Fibroblast of gingiva (primary cell): ENCODE results near the gene OTUD3.
A peak's percentile ranks its signal among the peaks of the same experiment; 100 is the strongest.
"Not testable (repeated sequence)": the region's sequence is repeated elsewhere in the genome, so short reads cannot be mapped to it uniquely, and the experiment has no call there.

Source experiments
- DNase-seq: peaks from one replicate; pipeline ENCODE4 v3.0.0-alpha.2; 2011; ENCODE audit warnings: low read depth

The OTUD3 gene

DNA sequence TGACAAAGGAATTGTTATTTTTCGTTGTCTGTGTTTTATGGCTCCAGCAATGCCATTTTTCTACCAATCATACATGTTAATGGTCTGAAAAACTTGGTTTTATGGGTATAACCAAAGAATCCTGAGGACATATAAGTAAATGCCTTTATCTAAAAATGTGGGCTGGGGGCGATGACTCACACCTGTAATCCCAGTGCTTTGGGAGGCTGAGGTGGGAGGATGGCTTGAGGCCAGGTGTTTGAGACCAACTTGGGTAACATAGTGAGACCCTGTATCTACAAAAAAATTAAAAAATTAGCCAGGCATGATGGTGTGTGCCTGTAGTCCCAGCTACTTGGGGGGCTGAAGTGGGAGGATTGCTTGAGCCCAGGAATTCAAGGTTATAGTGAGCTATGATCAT, 12.7 kb upstream of the OTUD3 start:
- DNase-seq, result not testable (repeated sequence)

DNA sequence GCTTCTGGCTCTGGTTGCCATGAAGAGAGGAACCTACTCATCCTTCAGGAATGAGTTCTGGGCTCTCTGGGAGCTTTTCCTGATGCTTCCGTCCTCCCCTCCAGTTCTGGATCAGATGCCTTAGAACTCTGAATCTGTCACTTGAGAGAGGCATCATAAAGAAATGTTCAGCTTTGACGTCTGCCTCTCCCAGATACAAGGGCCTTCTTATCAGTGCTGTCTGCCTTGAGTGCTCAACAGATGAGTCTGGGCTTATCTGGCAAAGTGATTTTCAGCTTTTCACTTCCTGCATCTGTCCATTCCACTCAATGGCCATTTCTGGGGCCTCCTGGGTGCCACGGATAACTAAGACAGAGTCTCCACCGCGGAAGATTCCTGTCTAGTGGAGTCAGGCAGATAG, 12.3 kb upstream of the OTUD3 start:
- DNase-seq, result no peak

DNA sequence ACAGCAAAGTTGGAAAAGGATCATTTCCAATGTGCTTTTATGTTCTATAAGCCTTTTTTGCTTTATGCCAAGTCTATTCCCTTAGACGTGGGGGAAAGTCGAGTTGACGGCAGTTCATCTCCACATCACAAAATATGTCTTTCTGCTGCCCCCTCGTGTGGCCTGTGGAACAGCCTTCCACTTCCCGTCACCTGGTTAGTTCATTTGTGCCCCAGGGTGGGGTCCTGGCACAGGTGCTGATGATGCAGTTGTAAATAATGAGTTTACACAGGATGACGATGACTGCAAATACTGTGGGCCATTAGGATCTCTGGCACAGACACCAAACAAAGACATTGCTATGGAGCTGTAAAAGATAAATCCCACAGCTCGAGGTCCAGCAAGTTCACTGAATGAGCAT, 10.0 kb upstream of the OTUD3 start:
- DNase-seq, result no peak

DNA sequence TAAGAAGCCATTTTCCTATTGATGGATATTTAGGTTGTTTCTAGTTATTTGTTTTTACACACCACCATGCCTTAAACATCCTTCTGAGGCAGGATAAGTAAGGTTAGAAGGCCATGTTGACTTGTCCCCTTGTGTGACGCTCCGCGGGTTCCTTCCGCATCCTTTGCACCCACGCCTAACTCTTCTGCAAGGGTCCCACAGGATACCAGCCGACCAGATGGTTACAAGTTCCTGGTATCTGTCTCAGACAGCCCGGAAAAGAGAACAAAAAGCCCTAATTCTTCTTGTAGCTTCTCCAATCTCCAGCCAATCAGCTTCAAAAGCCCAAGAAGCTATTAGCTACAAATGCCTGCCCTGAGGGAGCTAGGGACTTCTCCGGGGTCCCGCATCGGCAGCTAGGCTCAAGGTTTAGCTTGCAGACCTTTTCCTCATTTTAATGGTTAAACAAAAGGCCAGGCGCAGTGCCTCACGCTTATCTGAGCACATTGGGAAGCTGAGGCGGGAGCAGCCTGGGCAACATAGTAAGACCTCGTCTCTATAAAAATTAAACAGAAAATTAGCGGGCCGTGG, 4.9 kb upstream of the OTUD3 start:
- DNase-seq, result no peak

DNA sequence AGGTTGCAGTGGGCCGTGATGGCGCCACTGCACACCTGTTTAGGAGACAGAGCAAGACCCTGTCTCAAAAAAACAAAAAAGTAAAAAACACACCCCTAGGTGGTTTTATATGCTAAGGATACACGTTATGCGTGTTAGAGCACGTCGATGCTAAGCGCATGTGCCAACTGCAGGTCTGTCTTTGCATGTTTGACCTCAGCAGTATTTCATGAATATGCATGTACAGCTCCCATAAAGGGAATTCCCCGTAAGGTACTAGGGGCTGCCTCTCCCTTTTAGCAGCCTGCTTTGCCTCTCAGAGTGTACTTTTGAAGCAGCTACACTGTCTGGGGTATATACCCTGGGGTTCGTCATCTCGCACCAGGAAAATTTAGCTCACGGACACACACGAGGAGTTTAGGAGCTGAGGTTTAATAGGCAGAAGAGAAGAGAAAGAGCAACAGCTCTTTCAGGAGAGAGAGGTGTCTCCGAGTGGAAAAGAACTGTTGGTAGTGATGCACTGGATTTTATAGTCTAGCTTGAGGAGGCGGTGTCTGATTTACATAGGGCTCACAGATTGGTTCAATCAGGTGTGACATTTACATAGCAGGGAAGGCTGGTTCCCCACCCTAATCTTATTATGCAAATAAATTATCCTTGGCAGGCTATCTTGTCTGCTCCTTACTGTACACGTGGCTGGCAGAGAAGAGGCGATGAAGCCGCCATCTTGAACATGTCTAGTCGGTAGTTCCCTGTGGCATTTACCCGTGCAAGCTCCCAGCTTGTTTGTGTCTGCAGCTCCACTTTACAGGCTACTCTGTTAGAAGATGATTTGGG, 4.2 kb upstream of the OTUD3 start:
- DNase-seq, result no peak

DNA sequence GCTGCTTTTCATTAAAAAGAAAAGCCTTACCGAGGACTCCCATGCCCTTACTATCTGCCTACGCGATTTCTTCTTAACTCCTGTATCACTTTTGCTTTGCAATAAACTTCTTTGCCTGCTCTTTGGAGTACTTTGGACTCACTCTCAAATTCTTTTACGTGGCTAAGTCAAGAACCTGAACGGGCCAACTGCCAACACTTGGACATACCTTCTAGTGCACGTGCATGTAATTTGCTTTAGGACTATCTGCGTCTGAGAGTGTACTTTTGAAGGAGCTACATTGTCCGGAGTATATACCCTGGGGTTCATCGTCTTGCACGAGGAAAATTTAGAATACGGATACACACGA, 3.6 kb upstream of the OTUD3 start:
- no peak for DNase-seq

DNA sequence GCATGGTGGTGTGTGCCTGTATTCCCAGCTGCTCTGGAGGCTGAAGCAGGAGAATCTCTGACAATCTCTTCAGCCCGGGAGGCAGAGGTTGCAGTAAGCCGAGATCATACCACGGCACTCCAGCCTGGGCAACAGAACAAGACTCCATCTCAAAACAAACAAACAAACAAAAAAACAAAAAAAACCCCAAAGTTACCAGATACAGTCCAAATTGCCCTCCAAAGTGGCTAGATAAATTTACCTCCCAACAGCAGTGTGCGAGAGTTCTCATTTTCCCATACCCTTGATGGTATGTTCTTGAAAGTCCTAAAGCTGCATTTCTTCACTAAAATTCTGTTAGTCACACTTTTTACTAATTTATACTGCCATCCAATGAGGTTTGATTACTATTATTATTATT, 3.0 kb upstream of the OTUD3 start:
- DNase-seq, result no peak

DNA sequence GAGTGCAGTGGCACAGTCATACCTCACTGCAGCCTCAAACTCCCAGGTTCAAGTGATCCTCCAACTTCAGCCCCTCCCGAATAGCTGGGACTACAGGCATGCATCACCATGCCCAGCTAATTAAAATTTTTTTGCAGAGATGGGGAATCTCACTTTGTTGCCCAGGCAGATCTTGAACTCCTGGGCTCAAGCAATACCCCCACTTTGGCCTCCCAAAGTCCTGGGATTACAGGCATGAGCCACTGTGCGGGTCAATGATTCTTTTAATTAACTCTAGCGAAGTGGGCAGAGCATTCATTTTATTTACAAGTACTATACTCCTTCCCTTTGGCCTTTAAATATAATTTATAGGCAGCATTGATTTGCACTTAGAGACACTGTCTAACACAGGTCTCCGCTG, 2.5 kb upstream of the OTUD3 start:
- DNase-seq, result no peak

DNA sequence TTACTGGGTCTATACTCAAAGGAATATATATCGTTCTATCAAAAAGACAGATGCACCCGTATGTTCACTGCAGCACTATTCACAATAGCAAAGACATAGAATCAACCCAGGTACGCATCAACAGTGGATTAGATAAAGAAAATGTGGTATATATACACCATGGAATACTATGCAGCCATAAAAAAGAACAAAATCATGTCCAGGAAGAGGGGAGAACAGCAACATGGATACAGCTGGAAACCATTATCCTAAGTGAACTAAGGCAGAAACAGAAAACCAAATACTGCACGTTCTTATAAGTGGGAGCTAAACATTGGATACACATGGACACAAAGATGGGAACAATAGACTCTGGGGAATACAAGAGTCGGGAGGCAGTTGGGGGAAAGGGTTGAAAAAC, 1.4 kb upstream of the OTUD3 start:
- DNase-seq, result not testable (repeated sequence)

DNA sequence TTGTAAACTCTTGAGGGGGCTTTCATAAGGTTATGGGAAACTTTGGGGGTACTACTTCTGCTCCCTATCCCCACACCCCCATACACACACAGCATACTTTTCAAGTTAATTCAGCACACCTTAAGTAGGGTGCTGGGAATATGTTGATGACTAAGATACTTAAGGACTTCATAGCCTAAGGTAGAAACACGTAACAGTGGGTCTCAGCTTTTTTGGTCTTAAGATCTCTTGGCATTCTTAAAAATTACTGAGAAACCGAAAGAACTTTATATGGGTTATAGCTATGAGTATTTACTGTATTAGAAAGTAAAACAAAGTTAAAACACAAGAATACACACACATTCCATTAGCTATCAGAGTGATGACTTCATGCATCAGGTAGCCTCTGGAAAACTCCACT, 2.1 kb downstream of the OTUD3 start:
- DNase-seq, result no peak

DNA sequence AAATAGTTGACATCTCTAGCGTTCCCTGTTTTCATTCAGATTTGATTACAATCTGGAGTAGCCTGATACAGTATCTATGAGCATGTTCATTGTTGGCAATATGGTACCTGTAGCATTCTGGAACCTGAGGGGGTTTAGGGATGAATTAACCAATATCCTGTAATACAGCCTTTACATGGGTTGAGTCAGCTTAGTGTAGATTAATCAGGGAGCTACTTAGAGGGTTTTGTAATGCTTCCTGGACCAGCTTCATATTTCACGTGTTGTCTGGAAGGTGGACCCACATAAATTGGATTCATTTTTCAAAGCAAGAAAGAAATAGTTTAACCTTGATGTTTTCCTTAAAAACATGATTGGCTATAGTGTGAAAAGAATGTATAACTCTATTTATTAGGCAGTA, 3.6 kb downstream of the OTUD3 start:
- no peak for DNase-seq

DNA sequence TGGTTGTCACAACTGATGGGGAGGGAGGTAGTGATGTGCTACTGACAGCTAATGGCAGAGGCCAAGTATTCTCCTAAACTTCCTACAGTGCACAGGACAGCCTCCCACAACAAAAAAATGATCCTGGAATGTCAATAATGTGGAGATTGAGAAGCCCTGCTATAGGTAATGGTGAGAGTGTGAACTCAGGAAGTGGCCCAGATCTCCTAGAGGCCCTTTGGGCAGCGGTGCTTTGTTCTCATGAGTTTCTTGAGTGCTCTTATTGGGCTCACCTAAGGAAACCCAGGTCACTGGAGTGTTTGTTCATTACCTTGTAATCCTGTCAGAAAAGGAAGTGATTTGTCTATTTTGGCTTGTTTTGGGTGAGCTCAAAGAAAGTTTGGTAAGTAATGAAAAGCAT, 5.9 kb downstream of the OTUD3 start:
- no peak for DNase-seq

DNA sequence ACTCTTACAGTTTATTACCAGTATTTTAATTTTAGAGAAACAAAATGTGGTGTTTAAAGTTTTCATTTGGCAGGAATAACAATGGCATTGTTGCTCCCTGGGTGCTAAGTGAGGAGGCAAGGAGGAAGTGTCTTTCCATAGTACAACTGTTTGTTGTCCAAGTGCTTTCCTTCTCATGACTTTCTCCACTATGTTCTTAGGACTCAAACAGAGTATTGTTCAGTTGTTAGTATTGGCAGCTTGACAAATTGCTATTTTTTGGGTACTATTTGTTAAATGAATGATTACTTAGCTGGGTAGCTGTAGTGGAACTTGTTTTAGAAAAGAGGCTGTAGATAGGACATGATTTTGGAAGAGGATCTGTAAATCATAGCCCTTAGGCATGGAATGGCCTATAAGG, 7.5 kb downstream of the OTUD3 start:
- DNase-seq, result no peak

DNA sequence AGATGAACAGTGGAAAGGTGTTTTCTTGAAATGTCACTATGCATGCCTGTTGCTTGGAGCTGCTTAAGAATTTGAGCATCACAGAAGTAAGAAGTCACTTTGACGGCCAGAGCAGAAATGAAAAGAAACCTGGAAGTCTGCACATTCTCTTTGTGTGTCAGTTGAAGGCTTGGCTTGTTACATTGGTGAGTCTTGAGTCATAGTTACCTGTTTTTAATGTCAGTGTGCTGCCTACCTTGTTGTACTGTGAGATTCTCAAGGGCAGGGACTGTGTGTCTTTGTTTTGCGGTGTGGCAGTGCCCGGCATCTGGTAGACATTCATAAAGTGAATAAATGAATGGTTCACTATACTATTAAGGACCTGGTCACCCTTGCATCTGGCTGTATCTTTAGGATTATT, 9.9 kb downstream of the OTUD3 start:
- DNase-seq, result no peak

DNA sequence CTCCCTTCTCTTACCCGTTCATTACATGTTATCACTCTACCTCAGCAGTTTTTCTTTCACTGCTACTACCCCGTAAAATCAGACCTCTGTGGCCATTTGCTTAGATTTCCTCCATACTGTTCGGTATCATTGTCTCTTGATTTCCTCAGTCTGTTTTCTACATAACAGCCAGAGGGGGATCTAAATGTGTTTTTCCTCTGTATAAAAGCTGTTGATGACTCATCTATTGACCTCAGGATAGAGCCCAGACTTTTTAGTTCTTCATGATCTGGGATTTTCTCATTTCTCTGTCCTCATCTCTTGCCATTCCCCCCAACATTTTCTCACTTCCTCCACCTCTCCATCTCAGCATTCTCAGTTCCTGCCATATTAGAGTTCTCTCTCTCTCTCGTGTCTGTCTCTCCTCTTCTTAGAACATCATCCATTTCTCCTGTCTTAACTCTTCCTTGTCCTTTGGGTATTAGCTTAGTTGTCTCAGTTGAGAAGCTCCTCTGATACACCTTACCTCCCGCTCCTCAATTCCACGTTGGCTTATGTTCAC, 10.5 kb downstream of the OTUD3 start:
- no peak for DNase-seq

DNA sequence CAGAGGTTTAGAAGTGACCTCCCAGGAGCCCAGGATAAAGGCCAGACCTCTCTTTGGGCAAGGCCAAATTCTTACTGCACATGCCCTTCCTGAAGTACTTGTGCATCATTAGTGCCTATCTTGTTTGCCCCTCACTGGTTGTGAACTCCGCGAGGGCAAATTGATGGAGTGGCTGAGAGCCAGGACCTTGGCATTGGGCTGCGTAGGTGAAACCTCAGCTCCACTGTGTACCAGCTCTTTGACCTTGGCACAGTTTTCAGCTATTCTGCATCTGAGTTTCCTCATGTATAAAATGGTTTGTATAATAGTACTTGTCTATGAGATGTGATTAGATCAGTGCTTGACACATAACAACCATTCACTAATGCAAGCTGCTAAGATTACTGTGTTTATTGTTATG, 11.5 kb downstream of the OTUD3 start:
- DNase-seq, result no peak

DNA sequence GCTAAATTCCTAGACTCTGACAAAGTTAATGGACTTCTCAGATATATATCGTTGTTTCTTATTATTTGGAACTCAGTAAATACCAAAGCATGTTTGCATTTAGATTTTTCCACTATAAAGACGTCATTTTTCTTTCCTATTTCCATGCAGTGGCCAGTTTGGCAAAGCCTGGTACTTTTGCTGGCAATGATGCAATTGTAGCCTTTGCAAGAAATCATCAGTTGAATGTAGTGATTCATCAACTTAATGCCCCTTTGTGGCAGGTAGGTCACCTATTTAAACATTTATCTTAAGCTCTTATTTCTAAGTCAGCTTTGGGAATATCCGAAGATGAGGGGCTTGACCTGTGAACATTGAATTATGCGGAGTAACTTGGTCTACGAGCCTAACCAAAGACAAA, 12.0 kb downstream of the OTUD3 start:
- DNase-seq, result peak; percentile 18

DNA sequence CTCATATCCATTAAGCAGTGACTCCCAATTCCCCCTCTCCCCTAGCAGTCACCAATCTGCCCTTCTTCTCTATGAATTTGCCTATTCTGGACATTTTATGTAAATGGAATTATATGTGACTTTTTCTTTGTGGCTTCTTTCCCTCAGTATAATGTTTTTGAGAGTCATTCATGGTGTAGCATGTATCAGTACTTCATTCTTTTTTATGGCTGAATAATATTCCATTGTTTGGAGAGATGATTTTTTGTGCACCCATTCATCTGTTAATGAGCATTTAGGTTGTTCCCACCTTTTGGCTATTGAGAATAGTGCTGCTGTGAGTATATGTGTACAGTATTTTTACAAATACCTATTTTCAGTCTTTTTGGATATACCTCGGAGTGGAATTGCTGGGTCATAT, 19.5 kb downstream of the OTUD3 start:
- no peak for DNase-seq

DNA sequence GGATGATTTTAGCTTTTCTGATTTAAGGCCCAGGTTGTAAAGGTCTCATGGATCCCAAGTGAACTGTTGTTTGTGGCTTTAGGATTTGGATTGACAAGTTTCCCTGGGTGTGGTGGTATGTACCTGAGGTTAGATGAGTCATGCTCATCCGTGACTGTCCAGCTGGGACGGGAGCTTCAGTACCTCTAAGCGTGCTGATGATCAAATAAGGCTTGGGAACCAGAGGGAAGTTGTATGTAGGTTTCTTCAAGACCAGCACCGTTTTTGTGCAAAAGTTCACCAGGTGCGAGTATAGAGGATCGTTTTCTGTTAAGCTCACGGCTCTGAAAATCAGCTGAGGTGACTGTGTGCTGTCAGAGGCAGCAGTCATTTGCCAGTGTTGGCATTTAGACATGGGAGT, 21.4 kb downstream of the OTUD3 start:
- DNase-seq, result no peak

DNA sequence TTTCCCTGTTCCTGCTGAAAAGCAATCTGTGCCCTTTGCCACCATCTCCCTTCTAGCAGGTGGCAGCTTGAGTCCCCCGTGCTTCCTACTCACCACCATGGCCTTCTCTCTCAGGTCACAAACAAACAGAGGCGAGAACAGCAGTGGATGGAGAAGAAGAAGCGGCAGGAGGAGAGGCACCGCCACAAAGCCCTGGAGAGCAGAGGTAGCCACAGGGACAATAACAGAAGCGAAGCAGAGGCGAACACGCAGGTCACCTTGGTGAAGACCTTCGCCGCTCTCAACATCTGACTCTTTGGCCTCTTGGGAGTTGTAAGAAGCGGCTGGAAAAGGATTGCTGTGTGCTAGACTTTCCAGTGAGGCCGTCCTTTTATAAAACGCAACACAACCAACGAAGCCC, 25.3 kb downstream of the OTUD3 start:
- no peak for DNase-seq

DNA sequence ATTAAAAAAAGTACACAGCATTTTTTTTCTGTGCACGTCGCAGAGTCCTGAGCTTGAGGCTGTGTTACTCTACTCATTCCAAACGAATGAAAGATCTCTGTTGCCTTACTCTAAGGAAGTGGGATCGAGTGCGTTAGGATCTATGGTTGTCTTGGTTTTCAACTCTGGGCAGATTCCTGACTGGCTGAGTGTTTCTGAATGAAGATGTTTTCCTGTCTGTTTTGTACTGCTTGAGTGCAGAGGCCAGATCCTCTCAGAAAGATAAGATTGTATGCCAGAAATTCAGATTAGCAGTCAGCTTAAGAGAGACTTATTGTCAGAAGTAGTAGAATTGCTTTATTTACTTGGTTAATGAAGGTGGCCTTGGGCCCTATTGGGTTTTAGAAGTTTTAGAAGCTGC, 27.2 kb downstream of the OTUD3 start:
- no peak for DNase-seq

DNA sequence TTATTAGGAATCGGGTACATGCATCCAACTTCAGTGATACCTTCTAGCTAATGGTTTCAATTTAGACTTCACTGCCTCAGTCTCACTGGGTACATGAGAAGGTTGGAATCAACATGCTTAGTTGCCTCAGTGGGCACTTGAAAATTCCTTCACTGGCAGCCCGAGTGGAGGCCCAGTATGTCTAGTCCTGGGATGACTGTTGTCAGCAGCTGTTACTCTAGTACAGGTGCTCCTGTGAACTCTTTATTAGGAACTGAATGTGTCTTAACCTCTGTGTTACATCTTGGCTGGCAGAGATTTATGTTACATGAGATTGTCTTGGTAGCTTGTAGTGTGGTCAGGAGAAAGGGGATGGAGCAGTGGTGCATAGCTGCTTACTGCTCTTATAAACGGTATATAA, 27.8 kb downstream of the OTUD3 start:
- no peak for DNase-seq

DNA sequence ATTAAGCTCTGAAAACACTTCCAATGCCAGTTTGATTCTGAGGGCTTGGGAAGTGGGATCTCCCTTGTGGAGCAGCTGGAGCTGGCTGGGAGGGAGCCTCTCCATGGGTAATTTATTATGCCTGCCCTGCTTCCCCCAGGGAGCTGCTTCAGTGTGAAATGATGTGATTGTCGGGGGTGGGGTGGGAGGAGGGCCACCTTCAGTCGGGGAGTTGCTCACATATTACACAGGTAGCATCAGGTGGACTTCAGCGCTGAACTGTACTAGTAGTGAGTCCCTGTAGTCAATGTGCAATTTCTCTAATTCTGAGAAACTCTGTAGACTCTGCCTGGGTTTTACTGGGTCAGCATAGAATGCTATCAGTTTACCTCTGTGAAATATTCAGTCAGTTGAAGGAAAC, 28.5 kb downstream of the OTUD3 start:
- DNase-seq, result no peak

DNA sequence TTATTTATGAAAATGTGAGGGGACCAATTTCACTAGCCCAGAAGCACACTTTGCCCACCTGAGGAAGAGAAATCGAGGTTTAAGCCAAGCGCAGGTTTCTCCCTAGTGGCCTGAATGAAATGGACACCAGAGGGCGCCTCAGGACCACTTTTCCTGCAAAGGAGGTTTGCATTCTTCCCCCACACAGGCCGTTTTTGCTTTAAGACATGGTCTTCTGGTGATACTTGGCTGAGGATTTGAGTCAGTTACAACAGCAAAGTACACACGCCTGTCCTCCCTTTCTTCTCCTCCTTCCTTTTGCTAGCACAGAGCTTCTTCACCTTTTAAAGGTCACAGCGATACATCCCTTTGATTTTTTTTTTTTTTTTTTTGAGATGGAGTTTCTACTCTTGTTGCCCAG, 35.9 kb downstream of the OTUD3 start:
- DNase-seq, result peak; percentile 70
